ENCODE data around the gene GATA3.

GRCh38 chr10:8066797-8067196, 12.3 kb downstream of the GATA3 start:
- no peak for TF ChIP-seq POLR2A (IDR thresholded peaks at IDR 0.05)
- no peak for TF ChIP-seq CTCF (IDR thresholded peaks at IDR 0.05)
